Hepatocyte (in vitro differentiated cells): ENCODE measurements around the gene MARCHF9. TPM values are rescaled to one million over a fixed set of nuclear protein-coding genes. Genes with fewer than 3 reads are reported as not detected.
"Not testable (repeated sequence)": the region's sequence is repeated elsewhere in the genome, so short reads cannot be mapped to it uniquely, and the experiment has no call there.

Experiments
- DNase-seq: peaks from one replicate; pipeline ENCODE4 v3.0.0-alpha.2; 2016; ENCODE audit warnings: low spot score
- H2AFZ ChIP-seq: fragments of 200-600 bp; sonication (generic); 2 replicates; pipeline ENCODE4 v1.6.0; 2016; ENCODE audit warnings: antibody characterized with exemption, mild to moderate bottlenecking
- H3K27ac ChIP-seq: fragments of 200-600 bp; sonication (generic); 2 replicates; pipeline ENCODE4 v1.5.1; 2016; ENCODE audit warnings: mild to moderate bottlenecking
- H3K27me3 ChIP-seq: fragments of 200-600 bp; sonication (generic); 2 replicates; pipeline ENCODE4 v1.6.1; 2016
- H3K36me3 ChIP-seq: fragments of 200-600 bp; sonication (generic); replicated peaks from 2 replicates; pipeline ENCODE4 v1.5.1; 2016; ENCODE audit warnings: low read depth; ENCODE audit not compliant: insufficient read depth
- H3K4me1 ChIP-seq: fragments of 200-600 bp; sonication (generic); 2 replicates; pipeline ENCODE4 v1.5.1; 2016; ENCODE audit warnings: mild to moderate bottlenecking, moderate library complexity; ENCODE audit not compliant: insufficient read depth
- H3K4me2 ChIP-seq: fragments of 200-600 bp; sonication (generic); 2 replicates; pipeline ENCODE4 v1.6.0; 2016
- H3K4me3 ChIP-seq: fragments of 200-600 bp; sonication (generic); 2 replicates; pipeline ENCODE4 v1.5.1; 2016; ENCODE audit warnings: mild to moderate bottlenecking
- H3K79me2 ChIP-seq: fragments of 200-600 bp; sonication (generic); 2 replicates; pipeline ENCODE4 v1.6.0; 2017; ENCODE audit warnings: mild to moderate bottlenecking
- H3K9me2 ChIP-seq: fragments of 200-600 bp; sonication (generic); replicated peaks from 2 replicates; pipeline ENCODE4 v1.6.0; 2017; ENCODE audit warnings: mild to moderate bottlenecking; ENCODE audit not compliant: insufficient read depth
- H3K9me3 ChIP-seq: fragments of 200-600 bp; sonication (generic); 2 replicates; pipeline ENCODE4 v1.5.1; 2016; ENCODE audit warnings: low read depth, mild to moderate bottlenecking
- H4K20me1 ChIP-seq: fragments of 200-600 bp; sonication (generic); 2 replicates; pipeline ENCODE4 v1.6.0; 2016; ENCODE audit warnings: mild to moderate bottlenecking; ENCODE audit not compliant: insufficient read depth, poor library complexity, severe bottlenecking
- EZH2 ChIP-seq: fragments of 200-600 bp; sonication (generic); IDR thresholded peaks from 2 replicates; pipeline ENCODE4 v1.6.1; 2016; ENCODE audit warnings: antibody characterized with exemption, mild to moderate bottlenecking, borderline replicate concordance
- EZH2phosphoT487 ChIP-seq: fragments of 200-600 bp; sonication (generic); IDR thresholded peaks from one replicate; pipeline ENCODE4 v1.6.1; 2018; ENCODE audit warnings: antibody characterized with exemption, mild to moderate bottlenecking, low read depth, moderate library complexity; ENCODE audit not compliant: unreplicated experiment, severe bottlenecking
- WGBS: methylation state at CpG from one replicate; pipeline ENCODE4 v1.1.6; 2016; ENCODE audit warnings: low lambda C conversion rate; ENCODE audit errors: missing lambda C conversion rate; 5-methylcytosine and 5-hydroxymethylcytosine counted together
- polyA plus RNA-seq: library from polyadenylated mRNA; unstranded; fragments of >200 nt; fragmentation: Nextera tagmentation; extraction: Ambion mirVana; gene quantifications from 2 replicates; pipeline ENCODE4 v1.2.1, GENCODE V29; 2016
- total RNA-seq: library from RNA; depleted of rRNA; stranded (reverse); fragments of >200 nt; gene quantifications from 2 replicates; pipeline ENCODE4 v1.2.3, GENCODE V29; 2014
- TF ChIP-seq, protein P1 (sequence below): fragments of 200-600 bp; sonication (generic); IDR thresholded peaks from 2 replicates; pipeline ENCODE4 v1.5.1; 2016; ENCODE audit warnings: antibody characterized with exemption, mild to moderate bottlenecking; ENCODE audit not compliant: poor library complexity

Gene MARCHF9
- total and polyA plus RNA-seq, 2 experiments from 2014 or later = 13.6 to 16.9 TPM

DNA sequence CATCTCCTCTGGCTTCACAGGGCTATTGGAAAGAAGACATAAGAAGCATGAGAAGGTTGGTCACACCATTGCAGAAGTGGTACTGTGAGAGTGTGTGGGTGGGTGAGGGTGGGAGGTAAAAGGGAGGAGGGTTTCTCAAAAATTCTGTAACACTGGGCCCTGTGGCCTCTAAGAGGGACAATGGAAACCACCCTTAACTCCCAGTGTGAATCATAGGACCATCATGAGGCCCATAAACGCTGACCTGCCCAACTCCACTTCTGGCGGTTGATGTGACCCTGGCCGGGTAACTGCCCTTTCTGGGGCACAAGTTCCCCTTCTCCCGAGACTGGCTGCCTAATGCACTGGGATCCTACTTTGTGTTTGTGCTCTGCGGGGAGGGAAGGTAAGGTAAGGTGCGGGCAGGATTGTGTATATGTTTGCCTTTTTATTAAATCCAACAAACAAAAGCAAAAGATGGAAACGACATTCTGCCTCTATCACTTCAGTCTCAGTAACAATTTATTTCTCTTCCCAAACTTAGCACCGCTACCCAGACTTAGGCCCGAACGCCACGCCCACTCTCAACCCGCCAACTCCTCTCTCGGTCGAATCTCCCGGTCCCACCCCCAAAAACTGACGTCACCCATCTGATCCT, 16.5 kb downstream of the MARCHF9 start:
- Histone ChIP-seq H3K27me3 (peaks cover 16% of the 10 kb centered on the region), H3K9me2 (no peaks in the 10 kb centered on the region), H3K9me3 (no peaks in the 10 kb centered on the region), H3K4me1 (peaks cover 15% of the 10 kb centered on the region), H3K27ac (peak overlapping the region; percentile 90), H3K4me2 (peak overlapping the region; percentile 91), H3K36me3 (no peaks in the 10 kb centered on the region), H3K79me2 (peaks cover 14% of the 10 kb centered on the region), H3K4me3 (peak overlapping the region; percentile 56), H2AFZ (peak overlapping the region; percentile 53), H4K20me1 (no peaks in the 10 kb centered on the region)
- peak; percentile 93 for DNase-seq
- 6% methylated on average over 16 of the region's 16 CpGs for WGBS
- no peak for TF ChIP-seq EZH2

DNA sequence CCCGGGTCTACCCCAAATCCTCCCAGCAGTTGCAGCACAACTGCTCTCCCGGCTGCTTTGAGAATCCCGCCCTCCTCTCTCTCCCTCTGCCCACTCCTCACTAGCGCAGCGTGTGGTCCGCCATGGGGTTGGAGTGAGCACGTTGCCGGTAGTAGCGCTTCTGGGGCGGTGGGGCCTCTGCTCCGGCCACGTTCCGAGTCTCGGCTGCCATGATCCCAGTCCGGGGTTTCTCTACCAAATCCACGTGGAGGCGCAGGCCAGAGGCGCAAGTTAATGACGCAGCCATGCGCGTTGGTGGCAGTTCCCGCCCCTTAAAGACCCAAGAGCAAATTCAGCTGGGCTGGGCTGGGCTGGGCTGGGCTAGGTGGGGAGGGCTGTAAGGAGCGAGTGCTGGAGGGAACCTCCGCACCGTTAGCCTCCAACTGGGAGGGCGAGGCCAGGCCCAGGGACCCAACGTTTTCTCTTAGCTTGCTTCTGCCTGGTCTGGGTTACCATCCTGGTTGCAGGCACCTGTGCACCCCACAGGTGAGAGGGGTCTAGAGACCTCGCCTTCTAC, 17.0 kb downstream of the MARCHF9 start, which contains the start of gene METTL1:
METTL1 (minus strand) TSS at position 233 of the 556 bp plus-strand sequence; CDS start at position 211, 22 bp downstream.
- Histone ChIP-seq H3K9me3 (no peaks in the 10 kb centered on the region), H3K27me3 (peaks cover 10% of the 10 kb centered on the region), H3K4me1 (peaks cover 9% of the 10 kb centered on the region), H2AFZ (peak within 1 kb of the TSS; percentile 90), H3K27ac (peak within 1 kb of the TSS; percentile 90), H3K36me3 (no peaks in the 10 kb centered on the region), H3K4me3 (peak within 1 kb of the TSS; percentile 63), H3K79me2 (peaks cover 14% of the 10 kb centered on the region), H3K4me2 (peak within 1 kb of the TSS; percentile 91), H3K9me2 (no peaks in the 10 kb centered on the region), H4K20me1 (no peaks in the 10 kb centered on the region)
- whole genome bisulfite sequencing = under 1% methylated on average over 28 of the region's 28 CpGs
- peak; percentile 96 for DNase-seq
- TF ChIP-seq, protein P1, sequence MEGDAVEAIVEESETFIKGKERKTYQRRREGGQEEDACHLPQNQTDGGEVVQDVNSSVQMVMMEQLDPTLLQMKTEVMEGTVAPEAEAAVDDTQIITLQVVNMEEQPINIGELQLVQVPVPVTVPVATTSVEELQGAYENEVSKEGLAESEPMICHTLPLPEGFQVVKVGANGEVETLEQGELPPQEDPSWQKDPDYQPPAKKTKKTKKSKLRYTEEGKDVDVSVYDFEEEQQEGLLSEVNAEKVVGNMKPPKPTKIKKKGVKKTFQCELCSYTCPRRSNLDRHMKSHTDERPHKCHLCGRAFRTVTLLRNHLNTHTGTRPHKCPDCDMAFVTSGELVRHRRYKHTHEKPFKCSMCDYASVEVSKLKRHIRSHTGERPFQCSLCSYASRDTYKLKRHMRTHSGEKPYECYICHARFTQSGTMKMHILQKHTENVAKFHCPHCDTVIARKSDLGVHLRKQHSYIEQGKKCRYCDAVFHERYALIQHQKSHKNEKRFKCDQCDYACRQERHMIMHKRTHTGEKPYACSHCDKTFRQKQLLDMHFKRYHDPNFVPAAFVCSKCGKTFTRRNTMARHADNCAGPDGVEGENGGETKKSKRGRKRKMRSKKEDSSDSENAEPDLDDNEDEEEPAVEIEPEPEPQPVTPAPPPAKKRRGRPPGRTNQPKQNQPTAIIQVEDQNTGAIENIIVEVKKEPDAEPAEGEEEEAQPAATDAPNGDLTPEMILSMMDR = no peak
- TF ChIP-seq EZH2 = no peak
- TF ChIP-seq EZH2phosphoT487 = no peak

GRCh38 chr12:57772429-57773322, 17.8 kb downstream of the MARCHF9 start, which contains the start of gene EEF1AKMT3:
Gene EEF1AKMT3, plus strand, starts transcription at chr12:57772614. Its CDS starts 111 bp downstream, at chr12:57772725.
- 6% methylated on average over 49 of the region's 67 CpGs for WGBS
- peak; percentile 70 for DNase-seq
- TF ChIP-seq EZH2 = no peak
- no peak for TF ChIP-seq EZH2phosphoT487
- TF ChIP-seq, protein P1 = no peak
- Histone ChIP-seq H3K79me2 (peaks cover 14% of the 10 kb centered on the region), H3K4me3 (peak within 1 kb of the TSS; percentile 63), H3K27ac (peak within 1 kb of the TSS; percentile 90), H3K4me2 (peak within 1 kb of the TSS; percentile 91), H2AFZ (peak within 1 kb of the TSS; percentile 90), H3K9me3 (no peaks in the 10 kb centered on the region), H3K27me3 (peaks cover 3% of the 10 kb centered on the region), H4K20me1 (no peaks in the 10 kb centered on the region), H3K4me1 (peaks cover 5% of the 10 kb centered on the region), H3K9me2 (no peaks in the 10 kb centered on the region), H3K36me3 (no peaks in the 10 kb centered on the region)

GRCh38 chr12:57774634-57775033, 19.7 kb downstream of the MARCHF9 start:
- 95% methylated on average over 11 of the region's 11 CpGs for WGBS

More at GRCh38 chr12:57774634-57775033, 19.7 kb downstream of the MARCHF9 start:
- not testable (repeated sequence) for DNase-seq, H3K36me3 ChIP-seq, H3K27me3 ChIP-seq, H3K9me2 ChIP-seq, H4K20me1 ChIP-seq, H3K4me2 ChIP-seq, H3K27ac ChIP-seq, H3K4me3 ChIP-seq, H2AFZ ChIP-seq, H3K9me3 ChIP-seq, H3K4me1 ChIP-seq
- peaks cover 14% of the 10 kb centered on the region for H3K79me2 ChIP-seq
